GM18517 (cell line): ENCODE results near the gene FOXM1.

Experiments
- ATAC-seq: cut with Tn5 transposase; IDR thresholded peaks from one replicate; pipeline ENCODE4 v1.9.1; 2021; ENCODE audit warnings: mild to moderate bottlenecking, moderate library complexity; ENCODE audit not compliant: unreplicated experiment

FOXM1 gene, protein sequence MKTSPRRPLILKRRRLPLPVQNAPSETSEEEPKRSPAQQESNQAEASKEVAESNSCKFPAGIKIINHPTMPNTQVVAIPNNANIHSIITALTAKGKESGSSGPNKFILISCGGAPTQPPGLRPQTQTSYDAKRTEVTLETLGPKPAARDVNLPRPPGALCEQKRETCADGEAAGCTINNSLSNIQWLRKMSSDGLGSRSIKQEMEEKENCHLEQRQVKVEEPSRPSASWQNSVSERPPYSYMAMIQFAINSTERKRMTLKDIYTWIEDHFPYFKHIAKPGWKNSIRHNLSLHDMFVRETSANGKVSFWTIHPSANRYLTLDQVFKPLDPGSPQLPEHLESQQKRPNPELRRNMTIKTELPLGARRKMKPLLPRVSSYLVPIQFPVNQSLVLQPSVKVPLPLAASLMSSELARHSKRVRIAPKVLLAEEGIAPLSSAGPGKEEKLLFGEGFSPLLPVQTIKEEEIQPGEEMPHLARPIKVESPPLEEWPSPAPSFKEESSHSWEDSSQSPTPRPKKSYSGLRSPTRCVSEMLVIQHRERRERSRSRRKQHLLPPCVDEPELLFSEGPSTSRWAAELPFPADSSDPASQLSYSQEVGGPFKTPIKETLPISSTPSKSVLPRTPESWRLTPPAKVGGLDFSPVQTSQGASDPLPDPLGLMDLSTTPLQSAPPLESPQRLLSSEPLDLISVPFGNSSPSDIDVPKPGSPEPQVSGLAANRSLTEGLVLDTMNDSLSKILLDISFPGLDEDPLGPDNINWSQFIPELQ

DNA sequence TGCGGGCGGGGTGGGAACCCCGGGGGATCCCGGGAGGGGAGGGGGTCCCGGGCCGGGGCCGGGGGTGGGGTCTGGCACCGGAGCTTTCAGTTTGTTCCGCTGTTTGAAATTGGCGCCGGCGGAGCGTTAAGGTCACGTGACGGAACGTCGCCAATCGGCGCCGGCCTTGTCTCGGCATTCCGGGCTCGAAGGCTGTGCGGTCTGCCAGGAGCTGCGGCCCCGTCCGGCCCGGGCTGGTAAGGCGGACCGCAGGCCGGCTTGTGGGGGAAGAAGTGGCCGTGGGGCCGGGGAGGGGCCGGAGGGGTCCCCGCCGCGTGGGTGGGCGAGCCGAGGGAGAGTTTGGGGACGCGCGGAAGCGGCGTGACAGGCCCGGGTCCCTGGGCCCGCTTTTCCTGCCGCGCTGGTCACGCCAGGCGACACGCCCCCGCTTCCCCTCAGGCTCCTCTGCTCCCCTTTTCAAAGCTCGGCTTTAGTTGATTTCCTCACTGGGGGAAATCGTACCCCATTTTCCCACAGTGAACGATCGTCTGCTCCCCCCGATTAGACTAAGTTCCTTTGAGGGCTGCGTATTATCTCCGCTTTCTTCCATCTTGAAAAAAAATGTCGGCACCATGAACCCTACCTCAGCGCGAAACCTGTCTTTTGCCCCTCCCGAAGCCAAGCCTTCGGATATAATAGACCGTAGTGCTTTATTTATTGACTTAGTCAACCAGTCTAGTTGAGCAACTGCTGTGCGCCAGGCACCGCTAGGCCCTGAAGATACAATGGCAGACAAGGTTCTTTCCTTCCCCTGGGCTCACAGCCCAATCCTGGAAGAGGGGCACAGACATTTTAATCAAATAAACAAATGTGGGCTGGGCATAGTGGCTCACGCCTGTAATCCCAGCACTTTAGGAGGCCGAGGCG, at the start of gene FOXM1, which contains the start of gene RHNO1:
Gene FOXM1, minus strand, starts transcription at position 128 of the 906 bp plus-strand sequence. CDS start 2,696 bp downstream, outside the sequence.
Gene RHNO1, plus strand, starts transcription at position 177 of the 906 bp plus-strand sequence. CDS start 8,144 bp downstream, outside the sequence.
- peak; percentile 80 for ATAC-seq

DNA sequence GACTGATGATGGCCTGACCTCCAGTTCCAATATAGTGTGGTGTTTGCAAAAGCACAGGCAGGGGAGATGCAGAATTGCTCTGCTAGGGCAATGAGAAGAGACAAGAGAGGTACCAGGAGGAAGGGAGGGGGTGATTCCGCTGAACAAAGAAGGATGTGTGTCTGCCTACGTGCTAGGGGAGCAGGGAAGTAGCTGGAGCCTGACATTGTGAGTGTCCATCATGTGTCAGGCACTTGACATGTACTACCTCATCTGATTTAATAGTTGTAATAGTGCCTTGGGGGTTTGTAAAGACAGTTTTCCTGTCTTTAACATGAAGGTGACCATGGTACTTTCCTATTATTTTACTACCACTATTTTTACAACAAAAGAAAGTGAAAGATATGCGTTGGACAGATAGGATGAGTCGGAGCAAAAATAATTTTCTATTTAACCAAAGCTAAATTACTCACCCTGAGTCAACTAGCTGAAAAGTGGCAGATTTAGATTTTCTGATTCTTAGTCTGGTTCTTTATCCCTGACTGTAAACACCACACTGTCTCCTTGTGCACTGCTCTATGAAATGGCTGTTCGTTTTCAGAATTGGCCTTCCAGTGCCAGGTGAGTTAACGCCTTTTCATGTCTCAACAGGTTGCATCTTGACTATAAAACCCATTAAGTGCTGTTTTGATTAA, 48.5 kb upstream of the FOXM1 start:
- ATAC-seq: no peak

DNA sequence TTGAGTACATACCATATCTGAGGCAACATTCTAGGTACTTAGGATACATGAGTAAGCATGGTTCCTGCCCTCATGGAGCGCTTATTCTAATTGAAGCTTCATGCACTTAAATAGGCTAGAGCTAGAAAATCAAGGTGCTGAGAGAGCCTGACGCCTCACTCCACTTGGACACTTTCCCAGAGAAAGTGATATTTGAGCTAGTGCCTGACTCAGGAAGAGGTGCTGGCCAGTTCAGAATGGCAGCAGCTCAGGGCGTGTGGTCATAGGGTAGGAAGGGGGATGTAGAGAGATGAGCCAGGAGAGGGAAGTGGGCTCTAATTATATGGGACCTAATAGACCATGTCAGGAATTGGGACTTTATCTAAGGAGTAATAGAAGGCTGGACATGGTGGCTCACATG, 47.0 kb upstream of the FOXM1 start:
- ATAC-seq: no peak

DNA sequence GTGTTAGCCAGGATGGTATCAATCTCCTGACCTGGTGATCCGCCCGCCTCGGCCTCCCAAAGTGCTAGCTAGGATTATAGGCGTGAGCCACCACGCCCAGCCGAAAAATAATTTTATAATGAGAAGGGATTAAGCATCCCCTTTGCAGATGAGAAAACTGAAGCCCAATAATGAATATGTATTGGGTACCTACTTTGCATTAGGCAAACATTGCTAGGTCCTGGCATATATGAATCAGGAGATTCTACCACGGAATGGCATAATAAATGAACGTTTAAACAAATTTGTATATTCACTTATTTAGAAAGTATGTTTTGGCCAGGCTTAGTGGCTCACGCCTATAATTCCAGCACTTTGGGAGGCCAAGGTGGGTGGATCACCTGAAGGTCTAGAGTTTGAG, 46.1 kb upstream of the FOXM1 start:
- ATAC-seq: no peak

DNA sequence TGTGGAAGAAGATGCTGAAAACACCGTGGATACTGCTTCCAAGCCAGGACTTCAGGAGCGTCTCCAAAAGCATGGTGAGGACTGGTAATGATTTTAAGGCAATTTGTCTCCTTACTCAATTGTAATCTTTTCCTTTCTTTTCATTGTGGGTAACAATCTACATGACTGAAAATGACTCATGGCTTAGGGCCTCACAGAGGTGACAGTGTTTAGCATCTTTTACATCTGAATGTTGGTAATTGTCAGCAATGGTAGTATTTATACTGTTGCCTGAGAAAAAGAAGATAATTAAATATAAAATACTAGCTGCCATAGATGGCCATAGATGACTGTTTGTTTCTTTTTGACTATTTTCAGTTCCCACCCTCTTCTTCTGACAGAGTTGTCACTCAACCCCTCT, 45.4 kb upstream of the FOXM1 start:
- no peak for ATAC-seq

DNA sequence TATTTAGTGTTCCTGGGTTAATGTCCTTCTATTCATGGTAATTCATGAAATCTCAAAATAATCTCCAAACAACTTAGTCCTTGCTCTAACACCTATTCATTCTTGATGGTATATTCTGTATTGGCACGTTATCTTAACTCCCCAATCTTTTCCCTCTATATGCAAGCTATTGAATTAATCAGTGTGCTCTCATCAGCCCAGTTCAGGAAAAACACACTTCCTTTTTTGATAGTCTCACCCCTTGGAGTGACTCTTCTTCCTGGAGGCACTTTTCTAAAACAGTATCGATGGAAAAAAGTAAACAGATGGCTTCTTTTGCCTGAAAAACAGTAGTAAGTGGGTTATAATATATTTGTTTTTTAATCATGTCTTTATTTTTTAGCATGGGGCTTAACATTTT, 42.3 kb upstream of the FOXM1 start:
- ATAC-seq: no peak

DNA sequence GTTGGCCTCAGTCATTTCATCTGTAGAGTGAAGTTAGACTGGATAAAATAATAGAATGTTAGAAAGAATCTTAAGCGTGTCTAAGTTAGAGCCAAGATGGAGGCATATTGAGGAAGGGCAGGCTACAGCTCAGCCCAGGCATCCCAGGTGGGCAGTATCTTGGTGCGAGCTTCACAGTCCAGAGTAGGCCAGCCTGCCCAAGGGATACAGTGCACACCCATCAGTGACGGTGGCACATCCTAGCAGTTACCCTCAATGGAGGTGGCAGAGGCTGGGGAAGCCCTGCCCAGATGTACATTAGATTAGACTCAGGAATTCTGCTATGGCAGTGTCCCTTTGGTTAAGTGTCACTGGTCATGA, 35.2 kb upstream of the FOXM1 start:
- no peak for ATAC-seq

DNA sequence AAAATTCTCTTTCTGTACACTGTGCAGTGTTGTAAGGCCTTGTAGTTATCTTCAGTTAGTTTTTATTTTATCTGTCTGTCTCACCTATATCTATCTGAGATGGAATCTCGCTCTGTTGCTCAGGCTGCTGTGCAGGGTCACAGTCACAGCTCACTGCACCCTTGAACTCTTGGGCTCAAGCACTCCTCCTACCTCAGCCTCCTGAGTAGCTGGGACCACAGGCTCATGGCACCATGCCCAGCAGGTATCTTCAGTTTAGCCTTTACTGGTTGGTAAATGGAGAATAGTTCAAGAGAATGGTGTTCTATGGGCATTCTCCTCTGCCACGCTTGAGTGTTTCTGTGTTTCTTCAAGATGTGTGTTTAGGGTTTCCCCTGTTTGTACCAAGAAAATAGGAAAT, 27.3 kb upstream of the FOXM1 start:
- ATAC-seq: no peak

DNA sequence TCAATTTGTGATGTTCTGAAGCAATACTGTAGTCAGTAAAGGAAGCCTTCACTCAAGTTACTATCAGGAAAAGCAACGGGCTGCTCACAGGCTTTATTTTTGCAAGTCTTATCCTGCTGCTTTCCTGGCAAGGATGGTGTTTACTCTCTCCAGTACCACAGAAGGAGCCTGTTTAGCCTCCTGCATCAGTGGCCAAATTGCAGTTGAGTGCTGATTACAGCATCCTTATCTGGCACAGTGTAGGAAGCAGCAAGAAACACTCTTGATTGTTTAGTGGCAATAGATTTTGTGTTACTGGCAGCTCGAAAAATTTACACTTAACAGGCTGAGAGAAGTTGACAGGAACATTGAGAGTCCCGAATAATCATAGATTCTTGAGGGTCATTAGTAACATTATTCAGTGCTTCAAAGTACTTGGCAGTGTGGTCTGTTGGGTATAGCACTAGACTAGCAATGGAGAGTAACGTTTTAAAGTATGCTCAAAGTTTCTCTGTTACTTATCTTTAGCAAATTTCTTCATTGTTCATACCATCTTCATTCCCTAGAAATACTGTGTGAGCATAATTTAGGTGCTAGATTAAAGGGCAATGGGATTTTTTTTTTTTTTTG, 25.4 kb upstream of the FOXM1 start:
- no peak for ATAC-seq

DNA sequence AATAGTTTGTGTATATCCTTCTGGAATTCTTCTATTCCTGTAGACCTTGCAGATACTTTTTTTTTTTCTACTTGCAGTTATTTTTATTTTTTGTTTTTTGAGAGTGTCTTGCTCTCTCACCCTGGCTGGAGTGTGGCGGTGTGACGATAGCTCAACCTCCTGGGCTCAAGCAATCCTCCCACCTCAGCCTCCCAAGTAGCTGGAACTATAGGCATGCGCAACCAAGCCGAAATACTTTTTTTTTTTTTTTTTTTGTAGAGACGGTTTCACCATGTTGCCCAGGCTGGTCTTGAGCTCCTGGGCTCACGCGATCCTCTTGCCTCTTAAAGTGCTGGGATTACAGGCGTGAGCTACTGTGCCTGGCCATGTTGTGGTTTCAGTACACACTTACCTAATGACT, 23.7 kb upstream of the FOXM1 start:
- ATAC-seq: no peak

DNA sequence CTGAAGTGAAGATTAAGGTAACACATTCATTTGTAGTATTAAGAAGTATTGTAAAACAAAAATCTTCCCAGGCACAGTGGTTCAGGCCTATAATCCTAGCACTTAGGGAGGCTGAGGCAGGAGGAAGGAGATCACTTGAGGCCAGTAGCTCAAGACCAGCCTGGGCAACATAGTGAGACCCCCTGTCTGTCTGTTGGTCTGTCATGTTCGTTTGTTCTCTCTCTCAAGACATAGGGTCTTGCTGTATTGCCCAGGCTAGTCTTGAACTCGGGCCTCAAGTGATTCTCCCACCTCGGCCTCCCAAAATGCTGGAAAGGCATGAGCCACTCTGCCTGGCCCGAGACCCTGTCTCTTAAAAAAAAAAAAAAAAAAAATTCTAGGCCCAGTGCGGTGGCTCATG, 20.4 kb upstream of the FOXM1 start:
- ATAC-seq: no peak

DNA sequence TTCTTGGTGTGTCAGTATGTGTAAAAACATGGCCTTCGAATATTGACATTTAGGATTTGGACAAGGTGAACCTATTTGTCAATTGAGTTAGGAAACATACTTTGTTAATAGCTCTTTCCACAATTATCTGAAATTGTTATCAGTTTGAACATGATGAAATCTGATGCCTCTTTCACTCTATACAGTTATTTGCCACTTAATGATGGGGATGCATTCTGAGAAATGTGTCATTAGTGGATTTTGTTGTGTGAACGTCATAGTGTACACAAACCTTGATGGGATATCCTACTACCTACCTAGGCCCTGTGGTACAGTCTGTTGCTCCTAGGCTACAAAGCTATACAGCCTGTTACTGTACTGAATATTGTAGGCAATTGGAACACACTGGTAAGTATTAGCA, 18.5 kb upstream of the FOXM1 start:
- ATAC-seq: no peak

DNA sequence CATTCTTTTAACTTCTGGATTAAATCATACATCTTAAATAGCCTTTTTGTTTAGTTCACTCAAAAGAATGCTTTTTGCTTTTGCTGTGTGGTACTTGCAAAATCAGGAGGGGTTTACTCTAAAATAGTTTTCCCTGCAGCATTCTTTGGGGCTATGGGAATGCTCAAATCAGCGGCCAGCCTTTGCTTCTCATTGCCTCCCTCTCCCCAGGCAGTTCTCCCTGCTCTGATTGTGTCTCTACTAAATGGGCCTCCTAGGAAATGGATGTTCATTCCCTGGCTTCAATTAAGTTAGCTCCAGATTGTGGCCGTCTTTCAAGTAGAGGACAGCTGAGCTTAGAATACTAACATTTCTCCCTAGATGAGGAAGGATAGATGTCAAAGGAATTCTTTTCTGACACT, 18.1 kb upstream of the FOXM1 start:
- ATAC-seq: no peak

DNA sequence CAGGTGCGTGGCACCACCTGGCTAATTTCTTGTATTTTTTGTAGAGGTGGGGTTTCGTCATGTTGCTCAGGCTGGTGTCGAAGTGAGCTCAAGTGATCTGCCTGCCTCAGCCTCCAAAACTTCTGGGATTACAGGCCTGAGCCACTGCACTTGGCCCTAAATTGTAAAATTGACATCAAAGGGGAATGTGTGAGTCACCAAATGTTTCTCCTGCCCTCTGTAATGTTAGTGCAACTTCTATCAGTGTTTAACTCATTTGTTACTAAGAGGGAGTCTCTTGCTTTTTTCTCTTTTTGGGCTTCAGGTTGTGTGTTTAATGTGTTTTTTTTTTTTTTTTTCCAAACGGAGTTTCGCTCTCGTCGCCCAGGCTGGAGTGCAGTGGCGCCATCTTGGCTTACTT, 16.0 kb upstream of the FOXM1 start:
- ATAC-seq: no peak

DNA sequence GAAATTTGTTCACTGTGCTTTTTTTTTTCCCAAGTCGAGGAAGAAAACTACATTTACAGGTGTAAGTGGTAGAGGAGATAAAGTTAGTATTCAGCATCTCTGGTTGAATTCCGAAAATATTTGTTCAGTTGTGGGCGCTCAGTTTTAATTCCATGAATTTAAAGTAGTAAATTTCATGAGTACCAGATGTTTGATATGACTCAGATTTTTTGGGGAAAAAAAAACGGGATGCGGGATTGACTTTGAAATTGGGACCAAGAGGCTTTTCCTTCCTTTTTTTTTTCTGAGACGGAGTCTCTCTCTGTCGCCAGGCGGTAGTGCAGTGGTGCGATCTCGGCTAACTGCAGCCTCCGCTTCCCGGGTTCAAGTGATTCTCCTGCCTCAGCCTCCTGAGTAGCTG, 15.3 kb upstream of the FOXM1 start:
- no peak for ATAC-seq

DNA sequence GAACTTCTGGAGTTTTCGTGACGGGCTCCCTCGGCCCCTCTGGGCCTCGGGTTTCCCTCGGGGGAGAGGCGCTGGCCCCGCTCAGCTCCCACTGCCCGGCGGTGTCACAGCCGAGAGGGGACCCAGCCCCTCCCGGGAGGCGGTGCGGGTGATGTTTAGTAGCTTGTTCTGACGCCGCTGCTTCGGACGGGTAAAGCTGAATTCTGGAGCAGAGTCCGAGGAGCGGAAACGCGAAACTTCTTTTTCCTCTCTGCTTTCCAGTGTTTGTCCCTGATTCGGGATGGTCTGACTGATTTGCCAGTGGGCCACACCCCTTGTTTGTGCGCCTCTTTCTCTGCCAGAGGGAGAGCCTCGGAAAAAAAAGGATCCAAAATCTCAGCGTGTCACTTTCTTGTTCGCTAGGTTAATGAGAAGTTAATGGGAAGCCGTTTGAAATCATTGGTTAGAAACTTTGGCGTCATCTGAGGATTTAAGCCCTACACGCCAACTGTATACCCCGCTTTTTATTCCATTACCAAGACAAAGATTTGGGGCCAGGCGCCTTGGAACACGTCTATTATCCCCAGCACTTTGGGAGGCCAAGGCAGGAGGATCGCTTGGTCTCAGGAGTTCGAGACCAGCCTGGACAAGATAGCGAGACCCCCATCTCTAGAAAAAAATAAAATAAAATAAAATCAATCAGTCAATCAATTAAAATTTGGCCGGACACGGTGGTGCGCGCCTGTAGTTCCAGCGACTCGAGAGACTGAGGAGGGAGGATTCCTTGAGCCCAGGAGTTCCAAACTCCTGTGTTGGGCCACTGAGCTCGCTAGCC, 14.5 kb upstream of the FOXM1 start:
- peak; percentile 9 for ATAC-seq

DNA sequence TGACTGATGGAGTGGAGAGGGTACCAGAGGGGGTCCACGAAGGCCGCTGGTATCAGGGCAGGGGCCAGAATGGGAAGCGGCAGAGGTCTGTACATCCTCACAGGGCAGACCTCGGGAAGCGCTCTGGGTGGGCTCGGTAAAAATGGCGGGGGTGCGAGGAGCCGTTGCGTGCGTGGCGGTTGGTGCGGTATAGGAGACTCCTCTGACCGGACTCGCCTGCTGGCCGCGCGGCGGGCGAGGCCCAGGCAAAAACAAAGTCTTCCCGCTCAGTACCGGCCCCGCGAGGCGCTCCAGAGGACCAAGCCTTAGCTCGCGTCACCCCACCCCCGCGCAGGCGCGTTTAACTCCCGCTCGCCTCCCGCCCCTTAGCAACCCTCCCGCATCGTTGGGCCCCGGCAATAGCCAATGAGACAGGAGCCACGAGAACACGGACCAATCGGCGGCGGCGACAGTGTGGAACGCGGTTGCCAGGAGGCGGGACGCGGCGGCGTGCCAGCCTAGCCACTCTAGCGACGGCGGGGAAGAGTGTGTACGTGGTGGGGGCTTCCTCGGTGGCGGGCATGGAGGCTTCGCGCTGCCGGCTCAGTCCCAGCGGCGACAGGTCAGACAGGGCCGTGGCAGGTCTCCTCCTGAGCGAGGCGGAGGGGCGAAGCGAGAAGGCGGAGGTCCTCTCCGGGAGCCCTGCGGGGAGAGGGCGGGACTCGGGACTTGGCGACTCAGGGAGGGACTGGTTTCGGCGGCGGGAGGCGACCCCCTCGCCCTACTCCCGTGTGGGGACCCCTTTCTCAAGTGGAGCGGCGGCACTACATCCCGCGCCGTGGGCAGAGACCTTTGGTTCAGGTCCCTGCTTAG, 13.6 kb upstream of the FOXM1 start, which contains the start of gene TULP3:
Gene TULP3, plus strand, starts transcription at position 504 of the 852 bp plus-strand sequence. Its CDS starts 57 bp downstream, at position 561.
- peak; percentile 97 for ATAC-seq

DNA sequence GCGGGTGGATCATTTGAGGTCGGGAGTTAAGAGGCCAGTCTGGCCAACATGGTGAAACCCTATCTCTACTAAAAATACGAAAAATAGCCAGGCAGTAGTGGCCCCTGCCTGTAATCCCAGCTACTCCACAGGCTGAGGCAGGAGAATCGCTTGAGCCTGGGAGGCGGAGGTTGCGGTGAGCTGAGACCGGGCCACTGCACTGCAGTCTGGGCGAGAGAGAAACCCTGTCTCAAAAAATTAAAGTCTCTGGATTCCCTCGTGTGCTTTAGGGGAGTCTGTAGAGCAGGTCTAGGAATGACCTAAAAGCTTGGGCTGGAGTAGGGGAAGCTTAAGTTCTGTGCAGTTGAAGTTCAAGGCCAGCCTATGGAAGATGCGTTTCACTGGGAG, 13.0 kb upstream of the FOXM1 start:
- no peak for ATAC-seq
